Endothelial cell (in vitro differentiated cells): Measurements from ENCODE around the gene CRYBG1. TPM values are rescaled to one million over a fixed set of nuclear protein-coding genes. Genes with fewer than 3 reads are reported as not detected.
A peak's percentile ranks its signal among the peaks of the same experiment; 100 is the strongest.

ENCODE experiments used
- DNase-seq: peaks from one replicate; pipeline ENCODE4 v3.0.0; 2021; ENCODE audit warnings: low spot score
- H3K27ac Mint-ChIP-seq: one replicate; pipeline ENCODE4 v1.8.0; 2021; ENCODE audit warnings: mixed read lengths, inconsistent platforms; ENCODE audit not compliant: unreplicated experiment
- H3K27me3 Mint-ChIP-seq: one replicate; pipeline ENCODE4 v1.8.0; 2021; ENCODE audit warnings: mild to moderate bottlenecking, moderate library complexity, mixed read lengths, inconsistent platforms; ENCODE audit not compliant: unreplicated experiment
- H3K36me3 Mint-ChIP-seq: one replicate; pipeline ENCODE4 v1.8.0; 2021; ENCODE audit warnings: mild to moderate bottlenecking, low read depth, mixed read lengths, inconsistent platforms; ENCODE audit not compliant: unreplicated experiment
- H3K4me1 Mint-ChIP-seq: one replicate; pipeline ENCODE4 v1.8.0; 2021; ENCODE audit warnings: mild to moderate bottlenecking, mixed read lengths, inconsistent platforms; ENCODE audit not compliant: unreplicated experiment
- H3K4me3 Mint-ChIP-seq: one replicate; pipeline ENCODE4 v1.8.0; 2021; ENCODE audit warnings: mild to moderate bottlenecking, mixed read lengths, inconsistent platforms; ENCODE audit not compliant: unreplicated experiment
- H3K9me3 Mint-ChIP-seq: one replicate; pipeline ENCODE4 v1.8.0; 2021; ENCODE audit warnings: mixed read lengths, inconsistent platforms; ENCODE audit not compliant: unreplicated experiment
- total RNA-seq: library from RNA; stranded (reverse); fragmentation: NEBNext Ultra II Directional; extraction: Animal tissue kit (Norgen Biotek cat#: 25700); gene quantifications from one replicate; pipeline ENCODE4 v1.2.1, GENCODE V29; 2021; ENCODE audit not compliant: unreplicated experiment
- TF ChIP-seq, protein P1 (sequence below): fragments of 200-600 bp; sonication (generic); IDR thresholded peaks from one replicate; pipeline ENCODE4 v1.5.0; 2021; ENCODE audit warnings: antibody characterized with exemption; ENCODE audit not compliant: unreplicated experiment

The CRYBG1 gene
- total RNA-seq, 1 donor from 2014 or later: 0.08 TPM

DNA sequence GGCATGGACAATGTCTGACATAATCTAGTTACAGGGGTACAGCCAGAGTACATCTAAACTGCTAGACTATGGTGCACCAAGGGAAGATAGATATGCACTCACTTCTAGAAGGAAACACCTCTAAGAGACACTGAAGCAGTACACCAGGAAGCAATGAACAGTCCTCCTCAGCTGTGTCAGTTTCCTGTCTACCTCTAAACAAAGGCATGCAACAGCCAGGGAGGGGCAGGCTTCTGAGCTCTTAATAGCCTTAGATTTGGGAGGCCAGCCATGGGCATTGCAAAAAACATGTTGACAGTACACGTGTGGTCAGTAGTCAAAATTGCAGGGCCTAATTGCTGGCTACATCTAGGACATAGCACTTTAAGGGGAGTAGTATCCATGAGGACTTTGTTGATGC is 21.4 kb downstream of the CRYBG1 start:
- no peak overlapping the region for H3K4me3 Mint-ChIP-seq
- peaks cover 2% of the 10 kb centered on the region for H3K27me3 Mint-ChIP-seq
- TF ChIP-seq, protein P1, sequence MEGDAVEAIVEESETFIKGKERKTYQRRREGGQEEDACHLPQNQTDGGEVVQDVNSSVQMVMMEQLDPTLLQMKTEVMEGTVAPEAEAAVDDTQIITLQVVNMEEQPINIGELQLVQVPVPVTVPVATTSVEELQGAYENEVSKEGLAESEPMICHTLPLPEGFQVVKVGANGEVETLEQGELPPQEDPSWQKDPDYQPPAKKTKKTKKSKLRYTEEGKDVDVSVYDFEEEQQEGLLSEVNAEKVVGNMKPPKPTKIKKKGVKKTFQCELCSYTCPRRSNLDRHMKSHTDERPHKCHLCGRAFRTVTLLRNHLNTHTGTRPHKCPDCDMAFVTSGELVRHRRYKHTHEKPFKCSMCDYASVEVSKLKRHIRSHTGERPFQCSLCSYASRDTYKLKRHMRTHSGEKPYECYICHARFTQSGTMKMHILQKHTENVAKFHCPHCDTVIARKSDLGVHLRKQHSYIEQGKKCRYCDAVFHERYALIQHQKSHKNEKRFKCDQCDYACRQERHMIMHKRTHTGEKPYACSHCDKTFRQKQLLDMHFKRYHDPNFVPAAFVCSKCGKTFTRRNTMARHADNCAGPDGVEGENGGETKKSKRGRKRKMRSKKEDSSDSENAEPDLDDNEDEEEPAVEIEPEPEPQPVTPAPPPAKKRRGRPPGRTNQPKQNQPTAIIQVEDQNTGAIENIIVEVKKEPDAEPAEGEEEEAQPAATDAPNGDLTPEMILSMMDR: no peak
- peaks cover 15% of the 10 kb centered on the region for H3K4me1 Mint-ChIP-seq
- H3K9me3 Mint-ChIP-seq: no peaks in the 10 kb centered on the region
- no peaks in the 10 kb centered on the region for H3K36me3 Mint-ChIP-seq
- DNase-seq: no peak
- peak overlapping the region; percentile 69 for H3K27ac Mint-ChIP-seq

DNA sequence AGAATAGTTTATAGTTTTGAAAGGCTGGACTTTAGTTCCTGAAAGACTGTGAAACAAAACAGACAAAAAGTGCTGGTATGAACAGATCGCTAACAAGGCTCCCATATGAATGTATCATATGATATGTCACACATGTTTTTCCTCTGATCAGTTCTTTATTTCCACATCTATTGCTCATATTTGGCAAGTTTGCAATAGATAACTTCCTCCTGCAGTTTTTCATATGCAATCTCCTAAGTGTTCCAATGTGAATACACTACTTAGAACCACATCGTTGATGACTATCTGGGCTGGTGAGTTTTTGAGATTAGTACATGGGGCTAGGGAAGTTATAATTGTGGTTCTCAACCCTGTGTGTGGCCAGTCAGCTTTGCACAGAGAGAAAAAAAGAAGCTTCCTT is 23.1 kb downstream of the CRYBG1 start:
- Mint-ChIP-seq H3K27me3 (peaks cover 2% of the 10 kb centered on the region), H3K4me3 (no peak overlapping the region), H3K4me1 (peaks cover 11% of the 10 kb centered on the region), H3K27ac (no peak overlapping the region), H3K9me3 (no peaks in the 10 kb centered on the region), H3K36me3 (no peaks in the 10 kb centered on the region)
- TF ChIP-seq, protein P1: no peak
- no peak for DNase-seq

DNA sequence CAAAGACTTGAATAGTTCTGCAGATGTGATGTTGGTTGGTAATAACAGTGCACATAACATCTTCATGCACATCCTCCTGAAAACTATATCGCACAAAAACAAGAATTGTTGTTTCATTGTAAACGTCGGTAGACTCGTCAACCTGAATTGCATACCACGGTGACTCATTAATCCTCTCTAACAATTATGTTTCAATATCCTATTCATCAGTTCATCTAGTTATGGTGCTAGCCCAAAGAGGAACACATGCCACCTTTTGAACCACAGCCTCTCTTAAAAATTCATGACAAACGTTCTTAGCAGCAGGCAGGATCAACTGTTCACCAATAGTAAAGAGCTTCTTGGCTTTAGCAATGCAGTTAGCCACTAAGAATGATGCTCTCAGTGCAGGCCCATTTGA is 25.0 kb downstream of the CRYBG1 start:
- no peaks in the 10 kb centered on the region for H3K36me3 Mint-ChIP-seq
- H3K27ac Mint-ChIP-seq: no peak overlapping the region
- H3K4me3 Mint-ChIP-seq: no peak overlapping the region
- peaks cover 11% of the 10 kb centered on the region for H3K4me1 Mint-ChIP-seq
- no peaks in the 10 kb centered on the region for H3K9me3 Mint-ChIP-seq
- TF ChIP-seq, protein P1: no peak
- H3K27me3 Mint-ChIP-seq: peaks cover 2% of the 10 kb centered on the region
- no peak for DNase-seq

DNA sequence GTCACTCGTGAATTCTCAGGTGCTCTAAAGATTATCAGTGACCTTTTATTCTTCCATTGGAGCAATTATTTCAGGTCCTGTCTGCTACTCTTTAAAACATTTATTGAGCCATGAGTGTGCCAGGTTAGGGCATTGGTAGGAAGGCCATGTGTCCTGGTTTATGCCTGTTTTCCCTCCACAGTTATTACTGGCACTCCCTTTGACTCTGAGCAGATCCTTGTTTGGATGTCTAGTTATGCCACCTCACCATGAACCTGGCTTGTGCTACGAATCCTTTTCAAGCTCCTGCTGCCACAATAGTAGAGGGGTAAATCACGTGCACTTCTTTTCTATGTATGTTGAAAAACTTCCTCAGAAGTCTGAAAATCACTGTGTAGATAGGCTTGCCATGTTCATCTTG is 27.4 kb downstream of the CRYBG1 start:
- Mint-ChIP-seq H3K4me1 (peaks cover 9% of the 10 kb centered on the region), H3K9me3 (no peaks in the 10 kb centered on the region), H3K27me3 (peaks cover 2% of the 10 kb centered on the region), H3K36me3 (no peaks in the 10 kb centered on the region), H3K4me3 (no peak overlapping the region), H3K27ac (no peak overlapping the region)
- TF ChIP-seq, protein P1: no peak
- DNase-seq: no peak

DNA sequence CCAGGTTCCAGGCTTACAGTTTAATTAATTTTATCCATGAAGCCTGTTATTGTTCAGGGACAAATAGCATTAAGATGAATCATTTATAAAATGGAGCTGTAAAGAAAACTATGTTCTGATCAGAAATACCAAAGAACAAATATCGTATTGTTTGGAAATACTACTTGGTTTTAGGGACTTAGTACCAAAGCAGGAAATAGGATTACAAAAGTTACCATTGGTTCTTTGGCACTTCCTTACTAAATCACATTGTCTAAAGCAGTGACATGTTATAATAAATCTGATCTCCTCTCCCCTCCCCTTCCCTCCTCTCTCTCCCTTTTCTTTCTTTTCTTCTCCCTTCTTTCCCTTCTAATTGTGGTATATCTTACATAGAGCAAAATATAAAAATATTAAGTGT is 29.6 kb downstream of the CRYBG1 start:
- peaks cover 2% of the 10 kb centered on the region for H3K27me3 Mint-ChIP-seq
- H3K9me3 Mint-ChIP-seq: no peaks in the 10 kb centered on the region
- H3K4me1 Mint-ChIP-seq: peaks cover 9% of the 10 kb centered on the region

More for the DNA sequence above, 29.6 kb downstream of the CRYBG1 start:
- Mint-ChIP-seq H3K4me3 (no peak overlapping the region), H3K36me3 (no peaks in the 10 kb centered on the region), H3K27ac (no peak overlapping the region)
- DNase-seq: no peak
- TF ChIP-seq, protein P1: no peak
